Medulla oblongata (tissue), 1 donor: Measurements from ENCODE around the gene IL16.

Experiments used
- DNase-seq: peaks from one replicate; pipeline ENCODE4 v3.0.0-alpha.2; 2015; ENCODE audit errors: extremely low spot score

IL16 gene

GRCh38 chr15:81255315-81255957 is 58.8 kb downstream of the IL16 start:
- DNase-seq = no peak

- no peak for DNase-seq
Observed at GRCh38 chr15:81255958-81256320, 59.3 kb downstream of the IL16 start.

GRCh38 chr15:81256916-81257315 is 60.2 kb downstream of the IL16 start:
- DNase-seq = peak; percentile 46

GRCh38 chr15:81257435-81257834 is 60.8 kb downstream of the IL16 start:
- no peak for DNase-seq

- DNase-seq = no peak
Observed at GRCh38 chr15:81258455-81258854, 61.8 kb downstream of the IL16 start.

GRCh38 chr15:81259760-81260298 is 63.1 kb downstream of the IL16 start:
- no peak for DNase-seq

- no peak for DNase-seq
Observed at GRCh38 chr15:81261172-81261811, 64.6 kb downstream of the IL16 start.

GRCh38 chr15:81263477-81263876 is 66.8 kb downstream of the IL16 start:
- no peak for DNase-seq

GRCh38 chr15:81264072-81264857 is 67.6 kb downstream of the IL16 start:
- no peak for DNase-seq

- no peak for DNase-seq
Observed at GRCh38 chr15:81265256-81265943, 68.7 kb downstream of the IL16 start.

- DNase-seq = peak; percentile 89
Observed at GRCh38 chr15:81265944-81266775, 69.5 kb downstream of the IL16 start.

- DNase-seq = no peak
Observed at GRCh38 chr15:81268340-81268739, 71.7 kb downstream of the IL16 start.

- DNase-seq = peak; percentile 14
Observed at GRCh38 chr15:81268881-81269601, 72.4 kb downstream of the IL16 start.

- no peak for DNase-seq
Observed at GRCh38 chr15:81270188-81270587, 73.5 kb downstream of the IL16 start.

GRCh38 chr15:81270781-81271491 is 74.3 kb downstream of the IL16 start:
- DNase-seq = no peak

GRCh38 chr15:81271761-81272644 is 75.3 kb downstream of the IL16 start:
- no peak for DNase-seq

- no peak for DNase-seq
Observed at GRCh38 chr15:81273200-81273599, 76.5 kb downstream of the IL16 start.

GRCh38 chr15:81273855-81274254 is 77.2 kb downstream of the IL16 start:
- no peak for DNase-seq

GRCh38 chr15:81274255-81274654 is 77.6 kb downstream of the IL16 start:
- no peak for DNase-seq
